ENCODE data around the gene ZFHX3. TPM values are rescaled to one million over a fixed set of nuclear protein-coding genes. Genes with fewer than 3 reads are reported as not detected.

The ZFHX3 gene
- total RNA-seq, 6 experiments from 2014 or later = 7.1 to 9.4 (median 7.7) TPM

- TF ChIP-seq CTCF (IDR thresholded peaks at IDR 0.05) (no peak), POLR2A (IDR thresholded peaks at IDR 0.05) (no peak)
- 68% methylated on average over 4 of the region's 4 CpGs for WGBS (ENCODE audit: insufficient coverage, low coverage, low lambda C conversion rate, missing lambda C conversion rate)
- H3K27ac ChIP-seq = no peak overlapping the region
- no peaks in the 10 kb centered on the region for H3K9me3 ChIP-seq
- peak in 1 of 4 donors; percentile 42 for ATAC-seq
- no peak for DNase-seq
- H3K4me3 ChIP-seq = no peak overlapping the region
- H3K36me3 ChIP-seq = no peaks in the 10 kb centered on the region
- H3K27me3 ChIP-seq = no peaks in the 10 kb centered on the region
- intact Hi-C loops (cut with DNase I) = loop anchor here in 1 of 2 donors (10.0 kb wide), 1 partner anchor 207 kb away; no protein-coding TSS in a partner anchor
- H3K4me1 ChIP-seq = peaks cover 0 to 19% (median 5%) of the 10 kb centered on the region in 4 donors
These were observed 6.3 kb downstream of the ZFHX3 start for GRCh38 chr16:73041676-73042075.

- DNase-seq = no peak
- intact Hi-C loops (cut with DNase I) = loop anchor here in 1 of 2 donors (10.0 kb wide), 1 partner anchor 206 kb away; no protein-coding TSS in a partner anchor
- ATAC-seq = no peak
- Histone ChIP-seq H3K4me3 (no peak overlapping the region), H3K27me3 (no peaks in the 10 kb centered on the region), H3K36me3 (no peaks in the 10 kb centered on the region), H3K9me3 (no peaks in the 10 kb centered on the region), H3K4me1 (peaks cover 0 to 19% (median 5%) of the 10 kb centered on the region in 4 donors), H3K27ac (no peak overlapping the region)
- WGBS (ENCODE audit: insufficient coverage, low coverage, low lambda C conversion rate, missing lambda C conversion rate) = 91% methylated on average over 6 of the region's 6 CpGs
- no peak for TF ChIP-seq POLR2A (IDR thresholded peaks at IDR 0.05)
- no peak for TF ChIP-seq CTCF (IDR thresholded peaks at IDR 0.05)
These were observed 7.1 kb downstream of the ZFHX3 start for GRCh38 chr16:73040735-73041402.

- H3K27ac ChIP-seq = no peak overlapping the region
- ATAC-seq (no peak), DNase-seq (no peak)
- WGBS (ENCODE audit: insufficient coverage, low coverage, low lambda C conversion rate, missing lambda C conversion rate) = no CpG with 5 or more reads among the region's 6 CpGs
- H3K36me3 ChIP-seq = no peaks in the 10 kb centered on the region
- no peak for TF ChIP-seq CTCF (IDR thresholded peaks at IDR 0.05)
- no peak for TF ChIP-seq POLR2A (IDR thresholded peaks at IDR 0.05)
- no peaks in the 10 kb centered on the region for H3K27me3 ChIP-seq
- no peak overlapping the region for H3K4me3 ChIP-seq
- peaks cover 0 to 19% (median 5%) of the 10 kb centered on the region in 4 donors for H3K4me1 ChIP-seq
- intact Hi-C loops (cut with DNase I) = loop anchor here in 1 of 2 donors (10.0 kb wide), 1 partner anchor 205 kb away; no protein-coding TSS in a partner anchor
- no peaks in the 10 kb centered on the region for H3K9me3 ChIP-seq
These were observed 7.8 kb downstream of the ZFHX3 start for GRCh38 chr16:73040136-73040535.

GRCh38 chr16:73037845-73038570 is 9.9 kb downstream of the ZFHX3 start:
- WGBS (ENCODE audit: insufficient coverage, low coverage, low lambda C conversion rate, missing lambda C conversion rate) = 62% methylated on average over 12 of the region's 14 CpGs
- Histone ChIP-seq H3K4me1 (peaks cover 0 to 5% (median 0%) of the 10 kb centered on the region in 4 donors), H3K36me3 (no peaks in the 10 kb centered on the region), H3K9me3 (no peaks in the 10 kb centered on the region), H3K4me3 (no peak overlapping the region), H3K27me3 (no peaks in the 10 kb centered on the region), H3K27ac (no peak overlapping the region)
- no peak for TF ChIP-seq POLR2A (IDR thresholded peaks at IDR 0.05)
- no peak for TF ChIP-seq CTCF (IDR thresholded peaks at IDR 0.05)
- no peak for DNase-seq
- intact Hi-C loops (cut with DNase I) = loop anchor here in 1 of 2 donors (10.0 kb wide), 1 partner anchor 193 kb away; no protein-coding TSS in a partner anchor
- ATAC-seq = no peak

Data from right lobe of liver (tissue), 6 donors.